K562 (cell line): ENCODE results near the gene METTL6. TPM values are rescaled to one million over a fixed set of nuclear protein-coding genes. Genes with fewer than 3 reads are reported as not detected.

ENCODE experiments used
- ATAC-seq: fragments of 200-7000 bp; cut with Tn5 transposase; 3 replicates; pipeline ENCODE4 v1.9.1; 2020; ENCODE audit warnings: moderate library complexity
- BruUV-seq: library from RNA; stranded (reverse); fragments of 400-500 nt; replicated peaks from 2 replicates; lab custom pipeline; 2021; lab: Mats Ljungman, UMichigan
- CTCF ChIA-PET: fragments of 300-600 bp; formaldehyde crosslinking; extraction: SDS; loops from one replicate; lab custom pipeline; 2021; ENCODE audit warnings: low intra/inter-chr PET ratio; lab: Yijun Ruan, JAX
- POLR2A ChIA-PET: fragments of 300-600, 350-650 bp; sonication (Branson Sonifier 250); formaldehyde crosslinking; extraction: SDS; loops from one replicate; lab custom pipeline; 2021; ENCODE audit warnings: antibody characterized with exemption, inconsistent platforms; lab: Yijun Ruan, JAX
- DNase-seq, 4 experiments: peaks; one replicate each; pipeline versions ENCODE4 v3.0.0 to v3.0.0-alpha.2; 2011 to 2018; ENCODE audit warnings: low spot score in 3 of 4, mixed read lengths in 3 of 4; ENCODE audit errors: extremely low read depth in 1 of 4
- FAIRE-seq: peaks from 2 replicates; lab custom pipeline; 2011; peaks lifted over from hg19 to GRCh38; lab: Jason Lieb, UNC
- H2AFZ ChIP-seq: 2 replicates; pipeline ENCODE4 v1.6.0; 2011; ENCODE audit warnings: low read depth, low read length, control low read depth, inconsistent platforms
- H3K27ac ChIP-seq: fragments of 200-600 bp; 3 replicates; pipeline ENCODE4 v1.8.0; 2011; ENCODE audit warnings: low read depth, mild to moderate bottlenecking, control low read depth, inconsistent platforms, low read length, moderate library complexity, mixed read lengths; ENCODE audit errors: extremely low read depth
- H3K27me3 ChIP-seq, 2 experiments: fragments of 300-600 bp in 1 of 2; 2 replicates in 1 of 2; 3 replicates in 1 of 2; pipeline versions ENCODE4 v1.6.0 to v1.8.0; 2011; ENCODE audit warnings: inconsistent platforms in 2 of 2, low read length in 2 of 2, mild to moderate bottlenecking in 1 of 2, mixed read lengths in 1 of 2, moderate library complexity in 1 of 2; ENCODE audit not compliant: control insufficient read depth in 2 of 2, insufficient read depth in 2 of 2
- H3K36me3 ChIP-seq: fragments of 300-600 bp; 3 replicates; pipeline ENCODE4 v1.8.0; 2011; ENCODE audit warnings: mild to moderate bottlenecking, low read length, inconsistent platforms; ENCODE audit not compliant: control insufficient read depth, insufficient read depth
- H3K4me1 ChIP-seq, 2 experiments: fragments of 200-600 bp in 1 of 2; replicated peaks in 1 of 2; 2 replicates in 1 of 2; 3 replicates in 1 of 2; pipeline versions ENCODE4 v1.5.1 to v1.8.0; 2011; ENCODE audit warnings: inconsistent platforms in 2 of 2, low read length in 2 of 2, mild to moderate bottlenecking in 1 of 2, mixed read lengths in 1 of 2, moderate library complexity in 1 of 2; ENCODE audit not compliant: control insufficient read depth in 2 of 2, insufficient read depth in 2 of 2
- H3K4me2 ChIP-seq: 2 replicates; pipeline ENCODE4 v1.6.1; 2011; ENCODE audit warnings: low read length, control low read depth, inconsistent platforms, mixed read lengths; ENCODE audit not compliant: insufficient read depth
- H3K4me3 ChIP-seq: fragments of 200-600 bp; sonication (generic), shearing (Covaris generic); 2 replicates; pipeline ENCODE4 v1.5.1; 2016; ENCODE audit warnings: control low read depth, inconsistent platforms
- H3K79me2 ChIP-seq: fragments of 200-600 bp; 3 replicates; pipeline ENCODE4 v1.8.0; 2011; ENCODE audit warnings: low read length, inconsistent platforms; ENCODE audit not compliant: control insufficient read depth, insufficient read depth
- H3K9ac ChIP-seq, 2 experiments: 2 replicates each; pipeline versions ENCODE4 v1.6.0 to v1.6.1; 2011; ENCODE audit warnings: low read depth in 2 of 2, low read length in 2 of 2, control low read depth in 1 of 2, inconsistent platforms in 1 of 2, mild to moderate bottlenecking in 1 of 2, mixed read lengths in 1 of 2; ENCODE audit not compliant: insufficient read depth in 1 of 2
- H3K9me1 ChIP-seq: one replicate; pipeline ENCODE4 v1.6.0; 2011; ENCODE audit warnings: inconsistent platforms, mild to moderate bottlenecking, low read length, moderate library complexity; ENCODE audit not compliant: control insufficient read depth, insufficient read depth
- H3K9me3 ChIP-seq: replicated peaks from 2 replicates; pipeline ENCODE4 v1.5.1; 2011; ENCODE audit warnings: low read depth, low read length, inconsistent platforms; ENCODE audit not compliant: control insufficient read depth, insufficient read depth
- H4K20me1 ChIP-seq: replicated peaks from 2 replicates; pipeline ENCODE4 v1.6.1; 2011; ENCODE audit warnings: low read length, inconsistent platforms, mixed read lengths; ENCODE audit not compliant: control insufficient read depth, insufficient read depth
- BMI1 ChIP-seq: fragments of 150-350 bp; IDR thresholded peaks from 2 replicates; pipeline ENCODE4 v1.6.1; 2014; ENCODE audit warnings: low read length
- CBFA2T3 ChIP-seq: fragments of 450-650 bp; IDR thresholded peaks from 2 replicates; pipeline ENCODE4 v1.6.1; 2017
- FOSL1 ChIP-seq: fragments of 200-800 bp; sonication (Bioruptor generic); conservative IDR thresholded peaks from 2 replicates; pipeline ENCODE4 v1.6.1; 2016; ENCODE audit warnings: missing genetic modification characterization, missing compliant biosample characterization
- FOXA3 ChIP-seq, 2 experiments: fragments of 450-650 bp in 1 of 2; sonication (generic) in 1 of 2; formaldehyde crosslinking; IDR thresholded peaks in 1 of 2; conservative IDR thresholded peaks in 1 of 2; 2 replicates each; pipeline versions ENCODE4 v1.4.0 to v1.8.0; 2020 to 2022; ENCODE audit warnings: mild to moderate bottlenecking in 2 of 2, missing genetic modification reagents in 1 of 2
- HDAC6 ChIP-seq: IDR thresholded peaks from 2 replicates; pipeline ENCODE4 v1.6.1; 2012; ENCODE audit warnings: low read depth, mild to moderate bottlenecking, control low read depth, inconsistent platforms, low read length, moderate library complexity
- HMG20B ChIP-seq: fragments of 250-450 bp; sonication (Bioruptor Pico); IDR thresholded peaks from 2 replicates; pipeline ENCODE4 v1.5.0; 2021; ENCODE audit warnings: mild to moderate bottlenecking
- ILK ChIP-seq: fragments of 450-650 bp; IDR thresholded peaks from 2 replicates; pipeline ENCODE4 v1.6.1; 2016; ENCODE audit warnings: missing genetic modification characterization, low read depth, mild to moderate bottlenecking, missing compliant biosample characterization, moderate library complexity, borderline replicate concordance
- KDM1A ChIP-seq, 2 experiments: fragments of 450-650 bp; IDR thresholded peaks; 2 replicates each; pipeline ENCODE4 v1.6.1; 2016; ENCODE audit warnings: mild to moderate bottlenecking in 2 of 2
- KLF6 ChIP-seq: fragments of 250-450 bp; sonication (Bioruptor Pico); IDR thresholded peaks from 2 replicates; pipeline ENCODE4 v1.4.0; 2020; ENCODE audit warnings: mild to moderate bottlenecking, moderate library complexity, borderline replicate concordance
- MED1 ChIP-seq: sonication (generic); formaldehyde crosslinking; IDR thresholded peaks from 2 replicates; pipeline ENCODE4 v1.8.1; 2023; ENCODE audit warnings: missing genetic modification reagents, borderline replicate concordance
- RBFOX2 ChIP-seq: fragments of 200-400 bp; formaldehyde crosslinking; IDR thresholded peaks from 2 replicates; pipeline ENCODE4 v1.6.1; 2017; ENCODE audit warnings: low read depth, mild to moderate bottlenecking, low read length, moderate library complexity
- RBM15 ChIP-seq: fragments of 200-400 bp; formaldehyde crosslinking; IDR thresholded peaks from 2 replicates; pipeline ENCODE4 v1.6.1; 2018; ENCODE audit warnings: mild to moderate bottlenecking, low read length, moderate library complexity; ENCODE audit not compliant: insufficient read depth
- RBM22 ChIP-seq: fragments of 200-400 bp; formaldehyde crosslinking; IDR thresholded peaks from 2 replicates; pipeline ENCODE4 v1.6.1; 2018; ENCODE audit warnings: low read length, low read depth; ENCODE audit not compliant: poor library complexity, severe bottlenecking
- SMAD4 ChIP-seq: fragments of 250-450 bp; sonication (Bioruptor Pico); conservative IDR thresholded peaks from 2 replicates; pipeline ENCODE4 v1.8.0; 2021; ENCODE audit warnings: inconsistent platforms, mild to moderate bottlenecking, moderate library complexity
- STAT5B ChIP-seq: fragments of 250-450 bp; sonication (Bioruptor Pico); IDR thresholded peaks from 2 replicates; pipeline ENCODE4 v1.8.0; 2021; ENCODE audit warnings: mild to moderate bottlenecking, inconsistent platforms
- ZKSCAN3 ChIP-seq: fragments of 250-450 bp; sonication (Bioruptor Pico); IDR thresholded peaks from 2 replicates; pipeline ENCODE4 v1.4.0; 2020
- WGBS: fragments of 100-300 bp; shearing (Covaris generic); methylation state at CpG from one replicate; pipeline ENCODE4 v1.1.6; 2016; ENCODE audit warnings: low coverage, mixed read lengths; ENCODE audit not compliant: insufficient coverage; ENCODE audit errors: missing lambda C conversion rate; 5-methylcytosine and 5-hydroxymethylcytosine counted together
- in situ Hi-C: fragments of 300-500 bp; cut with MboI; formaldehyde crosslinking; loops from 4 replicates; pipeline ENCODE4 v1.15.0; 2018; ENCODE audit warnings: inconsistent platforms, mixed read lengths
- intact Hi-C: fragments of 100-400 bp; cut with micrococcal nuclease; formaldehyde crosslinking; loops from 2 replicates; pipeline ENCODE4 v1.14.2; 2022
- polyA plus RNA-seq, 8 experiments: library from polyadenylated mRNA; depleted of rRNA in 4 of 8; stranded (reverse) in 5 of 8; unstranded in 3 of 8; fragments of >200 nt; fragmentation: Nextera tagmentation in 2 of 8; fragmentation: Illumina TruSeq in 1 of 8; extraction: Ambion mirVana in 2 of 8; extraction: Trizol in 1 of 8; gene quantifications; 2 replicates each; pipeline versions ENCODE4 v1.2.1 to v1.2.3, GENCODE V29; 2011 to 2014; ENCODE audit warnings: inconsistent platforms in 1 of 8, missing spikeins in 1 of 8
- total RNA-seq, 7 experiments: library from RNA; depleted of rRNA in 6 of 7; stranded (reverse); fragments of >200 nt in 6 of 7; fragmentation: Illumina TruSeq in 2 of 7; extraction: Trizol in 2 of 7; gene quantifications; 2 replicates each; pipeline versions ENCODE4 v1.2.1 to v1.2.3, GENCODE V29; 2011 to 2021; ENCODE audit warnings: low replicate concordance in 1 of 7
- TF ChIP-seq, protein P1 (sequence below): fragments of 450-650 bp; IDR thresholded peaks from 2 replicates; pipeline ENCODE4 v1.6.1; 2017; ENCODE audit warnings: mild to moderate bottlenecking, moderate library complexity
- TF ChIP-seq, protein P2 (sequence below): fragments of 250-450 bp; sonication (Bioruptor Pico); IDR thresholded peaks from 2 replicates; pipeline ENCODE4 v1.5.0; 2020; ENCODE audit warnings: mild to moderate bottlenecking, borderline replicate concordance

The METTL6 gene
- total and polyA plus RNA-seq, 9 of the 15 experiments (the other 6 are each of a cell fraction or from before 2014, with no cell fraction given) = 18.8 to 61.5 (median 33.9) TPM

DNA sequence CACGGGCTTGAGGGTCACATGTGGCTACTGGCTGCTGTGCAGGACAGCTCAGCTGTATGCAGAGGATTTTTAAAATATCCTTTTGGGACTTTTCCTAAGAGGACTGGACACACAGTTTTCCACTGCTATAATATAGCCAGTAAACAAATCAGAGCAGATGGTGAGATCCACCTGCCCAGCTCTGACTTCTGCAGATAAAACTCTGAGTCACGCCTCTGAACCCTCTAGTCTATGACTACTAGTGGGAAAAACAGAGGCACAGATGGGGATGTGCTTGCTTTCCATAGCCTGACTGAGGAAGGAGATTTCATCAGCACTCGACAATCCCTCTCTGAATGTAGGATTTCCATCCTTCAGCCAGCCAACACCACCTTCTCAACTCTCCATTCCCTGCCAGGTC is 49.0 kb upstream of the METTL6 start:
- no peak overlapping the region for H3K4me2 ChIP-seq
- FAIRE-seq = peak; percentile 37
- DNase-seq = no peak
- H3K4me3 ChIP-seq = no peak overlapping the region
- intact Hi-C loops = no loop called here
- ChIA-PET CTCF (no interaction called here), POLR2A (interaction anchor here (0.6 to 0.7 kb wide), 2 partner anchors 9 to 334 kb away, joined by 3 to 4 read pairs; no protein-coding TSS in a partner anchor)
- ATAC-seq = peak; percentile 68
- H3K27me3 ChIP-seq = peaks cover 0 to 24% of the 10 kb centered on the region in 2 experiments; a peak in 2 of 5 replicates
- no peaks in the 10 kb centered on the region for H3K4me1 ChIP-seq
- H3K36me3 ChIP-seq = no peaks in the 10 kb centered on the region
- H3K9ac ChIP-seq = no peak overlapping the region
- WGBS = 3% methylated on average over 3 of the region's 3 CpGs
- no peak overlapping the region for H2AFZ ChIP-seq
- H3K27ac ChIP-seq = no peak overlapping the region
- no TSS peak for BruUV-seq
- H4K20me1 ChIP-seq = no peaks in the 10 kb centered on the region; the same call in 1 of the 2 replicates
- in situ Hi-C loops = no loop called here
- H3K9me3 ChIP-seq = no peaks in the 10 kb centered on the region
- no peaks in the 10 kb centered on the region for H3K79me2 ChIP-seq
- no peaks in the 10 kb centered on the region for H3K9me1 ChIP-seq
- TF ChIP-seq RBM22 (no peak), CBFA2T3 (peak; percentile 47; the same call in 1 of the 2 replicates), HDAC6 (no peak), ILK (tag) (no peak), KDM1A (IDR thresholded peaks at IDR 0.05) (peak; percentile 76 to 77), SMAD4 (CRISPR knock-in tag) (no peak), FOXA3 (CRISPR knock-in tag; conservative IDR thresholded peaks at IDR 0.05 in 1 of 2, IDR thresholded peaks at IDR 0.05 in 1 of 2) (no peak), RBFOX2 (no peak), STAT5B (CRISPR knock-in tag) (no peak), RBM15 (no peak), MED1 (CRISPR knock-in tag) (no peak), HMG20B (no peak), KLF6 (CRISPR knock-in tag) (no peak), FOSL1 (tag) (peak; percentile 80), BMI1 (no peak), ZKSCAN3 (CRISPR knock-in tag) (no peak)
- TF ChIP-seq, protein P1, sequence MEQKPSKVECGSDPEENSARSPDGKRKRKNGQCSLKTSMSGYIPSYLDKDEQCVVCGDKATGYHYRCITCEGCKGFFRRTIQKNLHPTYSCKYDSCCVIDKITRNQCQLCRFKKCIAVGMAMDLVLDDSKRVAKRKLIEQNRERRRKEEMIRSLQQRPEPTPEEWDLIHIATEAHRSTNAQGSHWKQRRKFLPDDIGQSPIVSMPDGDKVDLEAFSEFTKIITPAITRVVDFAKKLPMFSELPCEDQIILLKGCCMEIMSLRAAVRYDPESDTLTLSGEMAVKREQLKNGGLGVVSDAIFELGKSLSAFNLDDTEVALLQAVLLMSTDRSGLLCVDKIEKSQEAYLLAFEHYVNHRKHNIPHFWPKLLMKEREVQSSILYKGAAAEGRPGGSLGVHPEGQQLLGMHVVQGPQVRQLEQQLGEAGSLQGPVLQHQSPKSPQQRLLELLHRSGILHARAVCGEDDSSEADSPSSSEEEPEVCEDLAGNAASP = no peak
- TF ChIP-seq, protein P2, sequence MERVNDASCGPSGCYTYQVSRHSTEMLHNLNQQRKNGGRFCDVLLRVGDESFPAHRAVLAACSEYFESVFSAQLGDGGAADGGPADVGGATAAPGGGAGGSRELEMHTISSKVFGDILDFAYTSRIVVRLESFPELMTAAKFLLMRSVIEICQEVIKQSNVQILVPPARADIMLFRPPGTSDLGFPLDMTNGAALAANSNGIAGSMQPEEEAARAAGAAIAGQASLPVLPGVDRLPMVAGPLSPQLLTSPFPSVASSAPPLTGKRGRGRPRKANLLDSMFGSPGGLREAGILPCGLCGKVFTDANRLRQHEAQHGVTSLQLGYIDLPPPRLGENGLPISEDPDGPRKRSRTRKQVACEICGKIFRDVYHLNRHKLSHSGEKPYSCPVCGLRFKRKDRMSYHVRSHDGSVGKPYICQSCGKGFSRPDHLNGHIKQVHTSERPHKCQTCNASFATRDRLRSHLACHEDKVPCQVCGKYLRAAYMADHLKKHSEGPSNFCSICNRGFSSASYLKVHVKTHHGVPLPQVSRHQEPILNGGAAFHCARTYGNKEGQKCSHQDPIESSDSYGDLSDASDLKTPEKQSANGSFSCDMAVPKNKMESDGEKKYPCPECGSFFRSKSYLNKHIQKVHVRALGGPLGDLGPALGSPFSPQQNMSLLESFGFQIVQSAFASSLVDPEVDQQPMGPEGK (CRISPR knock-in tag) = no peak
